Activated naive CD8-positive, alpha-beta T cell treated with anti-CD3 and anti-CD28 coated beads, Interleukin-2, amount 50 U/mL, for 16 hours (primary cell): ENCODE measurements around the gene SMAD7.

Source experiments
- DNase-seq: peaks from one replicate; pipeline ENCODE4 v3.0.0-alpha.2; 2020; ENCODE audit warnings: low read depth, low spot score

The SMAD7 gene

DNA sequence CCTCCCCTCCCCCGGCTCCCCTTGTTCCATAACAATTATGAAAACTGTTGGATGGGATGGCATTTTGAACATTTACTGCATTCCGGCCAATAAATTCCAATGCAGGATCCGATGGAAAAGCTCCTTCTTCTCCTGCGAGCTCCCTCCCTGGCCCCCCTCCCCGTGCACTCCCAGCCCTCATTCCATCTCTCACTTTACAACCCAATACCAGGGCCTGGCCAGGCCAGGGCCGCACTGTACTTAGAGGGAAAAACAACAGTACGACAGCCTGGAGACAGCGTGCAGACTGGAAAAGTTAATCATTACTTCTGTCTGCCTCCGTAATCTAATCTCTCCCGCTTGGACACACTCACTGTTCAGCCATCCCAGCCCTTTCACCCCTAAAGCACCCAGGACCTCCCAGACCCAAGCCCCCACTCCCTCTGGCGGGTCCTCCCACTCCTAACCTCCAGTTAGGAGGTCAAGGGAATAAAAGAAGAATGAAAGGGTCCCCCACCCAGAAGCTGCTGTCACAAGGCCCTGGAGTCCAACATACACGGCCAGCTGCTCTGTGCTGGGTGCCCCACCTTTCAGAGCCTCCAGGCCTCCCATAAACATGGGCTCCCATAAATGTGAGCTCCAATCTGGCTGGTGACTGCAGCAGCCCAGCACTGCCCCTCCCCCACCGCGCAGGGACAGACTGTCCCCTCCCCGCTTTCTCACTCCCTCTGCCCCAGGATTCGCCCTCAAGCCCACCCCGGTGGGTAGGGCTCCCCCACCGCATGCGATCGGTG is 20.6 kb downstream of the SMAD7 start:
- no peak for DNase-seq

DNA sequence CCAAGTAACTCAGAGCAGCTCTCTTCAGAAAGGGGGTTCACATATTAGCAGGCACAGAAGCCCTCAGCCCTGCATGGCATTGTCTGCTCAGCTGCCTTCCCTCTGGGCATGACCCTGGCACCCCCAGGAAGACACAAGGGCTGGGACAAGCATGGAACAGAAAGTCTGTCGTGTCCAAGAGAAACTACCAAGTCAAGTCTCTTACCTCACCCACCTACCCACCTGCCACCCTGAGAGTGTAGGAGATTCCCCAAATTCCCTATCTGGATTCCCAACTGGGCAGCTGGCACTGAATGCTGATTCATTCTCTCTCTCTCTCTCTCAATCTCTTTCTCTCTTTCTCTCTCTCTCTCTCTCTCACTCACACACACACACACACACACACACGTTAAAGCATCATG is 21.6 kb downstream of the SMAD7 start:
- no peak for DNase-seq

DNA sequence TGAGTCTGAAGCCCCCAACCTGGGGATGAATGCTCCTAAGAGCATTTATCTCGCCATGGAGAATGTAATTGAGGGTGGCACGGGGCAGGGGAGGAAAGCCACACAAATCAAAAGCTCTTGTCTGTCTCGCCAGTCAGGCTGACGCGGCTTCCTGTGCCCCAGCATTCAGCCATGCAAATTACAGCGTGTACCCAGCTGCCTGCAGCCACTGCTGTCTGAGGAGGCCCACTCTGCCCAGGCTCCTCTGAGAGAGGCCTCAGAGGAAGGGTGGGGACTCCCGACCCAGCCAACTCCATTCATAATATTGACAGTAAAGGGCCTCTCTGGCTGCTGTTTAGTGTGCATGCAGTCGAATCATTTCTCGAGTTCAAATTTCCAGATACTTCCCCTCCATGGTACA is 22.0 kb downstream of the SMAD7 start:
- no peak for DNase-seq

DNA sequence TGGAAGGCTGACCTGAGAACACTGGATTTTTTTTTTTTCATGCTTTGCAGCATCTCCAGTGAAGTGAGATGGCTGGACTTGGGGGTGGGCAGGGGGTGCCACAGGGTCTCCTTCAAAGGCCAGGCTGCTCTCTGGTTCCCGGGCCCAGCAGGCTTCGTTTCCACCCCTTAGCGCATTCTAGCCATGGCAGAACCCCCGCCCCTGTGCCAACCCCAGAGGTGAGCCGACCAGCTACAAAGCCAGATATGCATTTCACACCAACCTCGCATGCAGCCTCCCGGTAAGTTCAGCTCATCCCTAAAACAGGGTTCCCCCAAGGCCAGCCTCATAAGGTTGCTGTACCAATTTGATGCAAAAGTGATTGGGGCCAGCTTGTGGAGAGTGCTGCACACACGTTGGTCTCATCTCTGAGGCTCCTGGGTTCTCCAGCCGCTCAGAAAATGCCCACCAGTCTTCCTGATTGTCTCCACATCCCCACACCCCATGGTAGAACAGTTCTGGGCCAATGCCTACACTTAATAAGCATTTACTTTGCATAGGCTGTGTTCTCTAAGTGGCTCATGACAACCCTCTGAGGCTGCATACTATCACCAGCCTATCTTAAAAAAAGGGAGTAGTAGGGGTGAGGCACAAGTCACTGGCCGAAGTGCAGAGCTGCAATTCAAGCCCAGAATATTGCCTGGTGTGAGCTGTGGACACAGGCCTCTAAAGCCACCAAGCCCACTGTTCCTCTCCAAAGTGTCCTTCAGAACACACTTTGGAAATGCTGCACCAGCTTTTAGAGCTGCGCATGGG is 23.3 kb downstream of the SMAD7 start:
- no peak for DNase-seq

DNA sequence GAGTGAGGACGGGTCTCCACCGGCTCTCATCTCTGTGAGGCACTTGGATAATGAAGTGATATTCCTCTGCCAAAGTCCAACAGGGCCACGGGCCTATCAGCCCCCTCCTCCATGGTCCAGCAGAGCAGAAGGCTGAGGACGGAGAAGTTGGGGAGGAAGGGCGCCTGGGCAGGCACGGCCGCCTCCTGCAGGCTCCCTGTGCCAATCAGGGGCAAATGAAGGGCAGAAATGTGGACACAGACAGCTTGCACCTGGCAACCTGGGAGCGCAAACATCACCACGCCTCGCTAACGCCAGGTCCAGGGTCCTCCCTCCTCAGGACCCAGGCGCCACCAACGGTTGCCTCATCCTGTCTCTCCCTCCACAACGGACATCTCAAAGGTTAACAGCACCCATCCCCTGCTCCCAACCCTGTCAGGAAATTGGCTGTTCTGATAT is 24.3 kb downstream of the SMAD7 start:
- no peak for DNase-seq

DNA sequence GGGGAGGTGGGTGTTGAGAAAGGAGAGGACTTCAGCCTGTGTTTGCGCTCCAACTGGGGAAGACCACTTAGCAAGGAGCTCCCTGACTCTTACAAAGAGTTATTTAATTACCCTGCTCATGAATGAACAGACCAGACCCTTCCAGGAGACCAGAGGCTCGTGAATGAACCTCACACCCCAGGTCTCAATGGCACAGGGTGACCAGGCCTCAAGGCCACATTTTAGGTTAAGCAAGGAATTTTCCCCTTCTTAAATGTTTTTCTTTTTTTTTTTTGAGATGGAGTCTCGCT is 25.3 kb downstream of the SMAD7 start:
- DNase-seq: no peak

DNA sequence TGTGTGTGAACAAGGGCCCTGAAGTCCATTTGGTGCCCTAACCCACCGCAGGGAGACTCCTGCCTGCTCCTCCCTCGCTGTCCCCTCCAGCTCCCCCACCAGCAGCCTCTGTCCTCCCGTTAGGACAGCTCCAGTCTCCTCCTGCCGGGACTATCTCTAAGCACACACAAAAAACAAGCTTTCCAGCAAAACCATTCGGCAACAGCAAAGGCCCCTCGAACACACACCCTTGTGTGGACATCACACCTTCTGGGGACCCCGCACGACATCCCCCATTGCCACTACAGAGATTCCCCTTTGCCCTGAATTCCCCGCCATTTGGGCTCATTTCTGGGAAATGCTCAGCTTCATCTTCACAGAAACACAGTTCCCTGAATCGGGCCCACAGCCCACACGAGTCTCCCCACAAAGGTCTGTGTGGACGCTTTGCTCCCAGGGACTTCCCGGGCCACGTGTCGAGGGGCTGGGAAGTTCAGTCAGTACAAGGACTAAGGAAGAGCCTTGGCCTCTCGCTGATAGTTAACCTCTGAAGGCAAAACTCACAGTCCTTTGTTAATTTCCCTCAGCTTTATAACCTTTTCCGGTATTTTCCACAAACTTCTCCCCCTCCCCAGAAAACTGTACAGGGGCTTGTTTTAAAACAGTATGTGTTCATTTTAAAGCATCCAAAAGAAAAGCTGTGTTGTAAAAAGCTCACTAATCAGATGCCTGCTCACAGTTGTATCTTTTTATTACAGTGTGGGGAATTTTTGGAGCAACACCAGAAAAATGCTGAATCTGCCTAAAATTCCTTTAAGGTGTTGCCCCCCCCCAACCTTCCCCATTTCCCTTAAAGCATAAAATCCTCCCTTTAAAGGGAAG is 25.9 kb downstream of the SMAD7 start:
- DNase-seq: no peak

DNA sequence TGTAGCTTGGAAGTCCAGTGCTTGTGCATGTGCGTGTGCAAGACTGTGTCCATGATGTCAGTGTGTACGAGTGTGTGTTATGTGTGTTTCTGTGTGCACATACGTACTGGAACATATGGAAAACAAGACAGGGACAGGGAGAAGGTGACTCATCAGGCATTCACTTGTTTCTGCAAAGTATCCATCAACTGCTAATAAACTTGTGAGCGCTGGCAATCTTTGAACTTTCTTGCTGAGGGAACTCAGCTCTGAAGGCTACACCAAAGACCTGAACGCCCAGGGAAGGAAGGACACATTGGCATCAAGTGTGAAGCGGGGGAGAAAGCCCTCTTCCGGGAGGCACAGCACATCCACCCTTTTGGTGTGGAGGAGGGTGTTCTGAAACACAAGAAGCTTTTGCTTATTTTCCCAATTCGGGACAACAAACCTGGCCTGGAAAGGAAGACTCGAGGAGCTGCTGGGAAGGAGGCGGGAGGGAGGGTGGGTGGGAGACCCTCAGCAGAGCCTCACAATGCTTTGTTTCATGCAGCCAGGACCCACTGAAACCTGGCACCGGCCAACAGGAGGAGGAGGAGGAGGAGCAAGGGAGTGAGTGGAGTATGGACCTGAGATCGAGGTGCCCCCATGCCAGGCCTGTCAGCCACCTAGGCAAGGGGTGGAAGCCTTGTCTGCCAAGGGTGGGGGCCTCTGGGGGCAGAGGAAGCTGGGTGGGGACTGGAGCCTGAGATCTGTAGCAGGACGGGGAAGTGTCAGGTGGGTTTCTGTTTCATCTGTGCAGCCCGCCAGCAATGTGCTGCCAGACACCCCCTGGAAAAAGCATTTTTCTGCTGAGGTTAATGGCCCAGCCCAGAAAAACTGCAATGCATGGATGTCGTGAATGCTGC is 26.8 kb downstream of the SMAD7 start:
- no peak for DNase-seq

DNA sequence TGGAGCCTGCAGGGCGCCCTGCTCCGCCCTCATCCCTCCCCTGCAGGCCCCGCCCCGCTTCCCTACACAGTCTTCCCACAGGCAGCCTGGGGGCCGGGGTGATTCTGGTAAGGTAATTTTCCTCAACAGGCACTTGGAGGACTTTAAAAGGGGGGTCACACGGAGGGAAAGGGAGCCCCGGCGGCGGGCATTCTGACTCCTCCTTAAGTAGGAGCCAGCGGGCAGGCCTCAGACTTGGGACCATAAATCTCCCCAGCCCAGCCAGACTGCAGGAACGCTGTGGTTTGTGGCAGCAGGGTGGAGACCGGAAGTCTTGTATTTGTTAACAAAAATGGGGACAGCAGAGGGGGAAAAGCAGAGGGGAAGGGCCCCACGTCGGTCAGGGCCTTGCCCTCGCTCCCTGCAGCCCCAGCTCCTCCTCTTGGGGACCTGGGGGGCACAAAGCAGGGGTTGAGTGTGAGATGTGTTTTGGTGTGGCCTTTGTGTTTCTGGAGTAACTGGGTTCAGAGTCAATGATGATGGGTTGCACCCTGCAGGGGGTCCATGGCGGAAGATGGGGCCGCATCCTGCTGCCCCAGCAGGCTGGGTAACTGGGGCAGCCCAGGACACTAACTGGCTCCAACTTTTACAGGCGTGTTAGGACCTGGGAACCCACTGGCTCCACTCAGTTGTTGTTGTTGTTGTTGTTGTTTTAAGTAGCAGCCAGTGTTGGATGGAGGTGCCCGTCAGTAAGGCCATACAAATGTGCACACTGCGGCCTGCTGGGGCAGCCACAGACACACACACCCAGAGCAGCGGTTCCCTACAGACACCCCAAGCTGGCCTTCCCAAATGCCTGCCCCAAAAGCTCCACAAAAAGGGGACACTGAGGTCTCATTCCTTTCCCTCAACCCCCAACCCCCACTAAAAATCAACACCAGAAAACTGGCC is 27.7 kb downstream of the SMAD7 start:
- DNase-seq: no peak

DNA sequence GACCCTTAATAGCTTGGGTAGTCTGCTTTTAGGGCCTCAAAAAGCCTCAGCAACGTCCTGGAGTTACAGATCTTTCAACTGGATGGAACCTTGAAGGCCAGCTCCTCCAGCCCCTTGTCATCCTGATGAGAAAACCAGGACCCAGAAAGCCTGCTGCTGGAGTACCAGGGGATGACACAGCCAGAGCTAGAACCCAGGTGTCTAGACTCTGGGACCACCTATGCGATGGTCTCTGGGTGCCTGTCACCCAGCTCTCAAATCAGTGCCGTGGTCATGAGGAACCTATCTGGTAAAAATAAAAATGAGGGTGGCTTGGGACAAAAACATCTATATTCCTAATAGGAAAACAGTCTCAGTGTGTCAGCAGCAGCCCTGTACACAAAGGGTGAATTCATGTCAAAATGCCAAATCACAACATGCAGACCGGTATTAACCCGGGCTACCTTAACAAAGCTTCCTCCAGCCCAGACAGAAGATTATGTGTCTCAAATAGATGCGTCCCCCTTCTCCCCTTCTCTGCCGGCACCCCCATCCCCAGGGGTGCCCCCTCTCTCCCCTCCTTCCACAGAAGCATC is 28.5 kb downstream of the SMAD7 start:
- DNase-seq: no peak

DNA sequence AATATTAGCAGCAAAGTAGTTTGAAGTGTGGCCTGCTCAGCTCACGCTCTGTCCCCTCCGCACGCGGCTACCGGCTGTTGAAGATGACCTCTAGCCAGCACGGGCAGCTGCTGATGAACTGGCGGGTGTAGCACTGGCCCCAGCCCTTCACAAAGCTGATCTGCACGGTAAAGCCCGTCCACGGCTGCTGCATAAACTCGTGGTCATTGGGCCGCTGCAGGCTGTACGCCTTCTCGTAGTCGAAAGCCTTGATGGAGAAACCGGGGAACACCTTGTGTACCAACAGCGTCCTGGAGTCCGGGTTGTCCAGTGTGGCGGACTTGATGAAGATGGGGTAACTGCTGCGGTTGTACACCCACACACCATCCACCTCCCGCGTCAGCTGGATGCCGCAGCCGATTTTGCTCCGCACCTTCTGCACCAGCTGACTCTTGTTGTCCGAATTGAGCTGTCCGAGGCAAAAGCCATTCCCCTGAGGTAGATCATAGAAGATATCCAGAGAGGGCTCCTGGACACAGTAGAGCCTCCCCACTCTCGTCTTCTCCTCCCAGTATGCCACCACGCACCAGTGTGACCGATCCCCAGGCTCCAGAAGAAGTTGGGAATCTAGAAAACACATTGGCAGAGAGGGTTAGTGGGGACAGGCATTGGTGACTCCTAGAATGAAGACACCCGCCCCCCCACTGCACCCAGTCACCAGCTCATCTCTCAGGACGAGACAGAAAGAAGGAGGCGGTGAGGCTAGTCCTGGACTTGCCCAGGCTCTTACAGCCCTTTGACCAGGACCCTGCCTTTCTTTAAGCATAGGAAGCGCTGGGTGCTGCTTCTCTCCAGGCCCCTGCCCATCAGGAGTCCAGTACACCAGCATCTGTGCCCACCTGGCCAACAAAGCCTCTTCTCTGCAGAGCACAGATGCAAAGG is 29.2 kb downstream of the SMAD7 start:
- no peak for DNase-seq

DNA sequence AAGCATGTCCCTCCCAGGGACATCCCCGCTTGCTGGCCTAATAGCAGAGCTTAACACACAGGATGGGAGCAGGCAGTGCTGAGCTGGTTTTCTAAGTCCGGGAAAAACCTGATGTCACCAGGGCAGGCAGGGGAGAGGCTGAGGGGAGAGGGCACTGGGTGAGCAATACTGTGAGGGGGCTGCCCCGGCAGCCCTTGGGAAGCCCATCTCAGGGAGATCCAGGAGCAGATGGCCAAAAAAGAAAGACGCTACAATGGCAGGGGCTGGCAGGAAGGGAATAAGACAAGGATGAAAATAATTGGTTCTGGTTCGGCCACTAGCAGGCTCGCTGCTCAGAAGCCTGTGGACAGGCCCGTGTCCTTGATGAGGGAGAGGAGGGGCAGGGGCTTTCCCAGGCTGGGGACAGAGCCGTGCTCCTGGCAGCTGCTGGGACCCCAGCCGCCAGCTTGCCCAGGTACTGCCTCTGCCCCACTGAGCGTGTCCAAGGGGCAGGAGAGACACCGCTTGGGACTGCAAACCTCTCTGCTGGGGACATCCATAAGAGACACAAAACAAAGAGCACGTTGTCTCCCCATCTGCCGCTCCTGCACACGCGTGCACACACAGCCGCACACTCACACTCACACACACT is 30.2 kb downstream of the SMAD7 start:
- no peak for DNase-seq

DNA sequence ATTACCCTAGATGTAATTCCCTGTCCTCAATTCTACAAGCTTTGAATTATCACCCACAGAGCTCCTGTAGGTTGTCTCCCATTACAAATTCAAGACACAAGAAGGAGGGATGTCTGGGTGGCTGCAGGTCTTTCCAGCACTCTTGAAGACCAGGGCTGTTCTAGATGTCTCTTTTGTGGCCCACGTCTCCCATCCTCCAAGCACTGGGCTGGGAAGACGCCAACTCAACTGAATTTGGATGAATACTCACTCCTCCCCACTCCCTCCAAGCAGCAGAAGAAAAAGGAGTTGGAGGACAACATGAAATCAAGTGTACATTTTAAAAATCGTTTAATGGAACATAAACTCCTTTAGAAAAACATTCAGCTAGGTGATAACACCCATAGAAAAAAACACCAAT is 31.2 kb downstream of the SMAD7 start:
- DNase-seq: no peak

DNA sequence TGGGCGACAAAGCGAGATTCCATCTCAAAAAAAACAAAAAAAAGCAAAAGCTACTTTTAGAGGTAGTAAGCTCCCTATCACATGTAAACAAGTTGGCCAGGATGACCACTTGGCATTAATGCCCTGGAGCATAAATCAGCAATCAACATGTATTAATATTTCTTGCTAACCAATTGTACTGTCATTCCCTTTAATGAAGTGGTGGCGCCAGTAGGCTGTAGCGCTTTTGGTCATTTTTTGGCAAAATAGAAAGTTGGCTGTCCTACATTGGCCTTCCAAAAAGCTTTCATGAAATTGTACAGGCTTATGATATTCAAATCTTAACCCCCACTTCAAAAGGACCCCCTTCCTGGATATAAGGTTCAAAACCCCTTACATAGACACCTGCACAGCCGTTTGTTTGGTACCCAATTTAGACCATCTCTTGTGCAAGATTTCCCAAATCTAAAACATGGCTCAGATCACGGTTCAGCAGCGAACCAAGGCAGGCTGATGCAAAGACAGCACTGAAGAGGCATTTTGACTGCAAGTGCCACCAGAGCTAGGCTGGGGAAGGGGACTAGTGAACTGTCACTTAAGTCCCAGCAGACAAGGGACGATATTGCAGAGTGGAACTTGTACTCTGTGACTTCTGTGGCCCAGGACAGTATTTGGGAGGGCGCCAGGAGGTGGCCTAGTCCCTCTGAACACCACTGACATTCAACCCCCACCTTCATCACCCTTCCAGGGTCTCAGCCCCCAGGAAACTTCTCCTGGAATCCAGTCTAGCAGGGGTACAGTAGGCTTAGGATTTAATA is 31.9 kb downstream of the SMAD7 start:
- DNase-seq: no peak

DNA sequence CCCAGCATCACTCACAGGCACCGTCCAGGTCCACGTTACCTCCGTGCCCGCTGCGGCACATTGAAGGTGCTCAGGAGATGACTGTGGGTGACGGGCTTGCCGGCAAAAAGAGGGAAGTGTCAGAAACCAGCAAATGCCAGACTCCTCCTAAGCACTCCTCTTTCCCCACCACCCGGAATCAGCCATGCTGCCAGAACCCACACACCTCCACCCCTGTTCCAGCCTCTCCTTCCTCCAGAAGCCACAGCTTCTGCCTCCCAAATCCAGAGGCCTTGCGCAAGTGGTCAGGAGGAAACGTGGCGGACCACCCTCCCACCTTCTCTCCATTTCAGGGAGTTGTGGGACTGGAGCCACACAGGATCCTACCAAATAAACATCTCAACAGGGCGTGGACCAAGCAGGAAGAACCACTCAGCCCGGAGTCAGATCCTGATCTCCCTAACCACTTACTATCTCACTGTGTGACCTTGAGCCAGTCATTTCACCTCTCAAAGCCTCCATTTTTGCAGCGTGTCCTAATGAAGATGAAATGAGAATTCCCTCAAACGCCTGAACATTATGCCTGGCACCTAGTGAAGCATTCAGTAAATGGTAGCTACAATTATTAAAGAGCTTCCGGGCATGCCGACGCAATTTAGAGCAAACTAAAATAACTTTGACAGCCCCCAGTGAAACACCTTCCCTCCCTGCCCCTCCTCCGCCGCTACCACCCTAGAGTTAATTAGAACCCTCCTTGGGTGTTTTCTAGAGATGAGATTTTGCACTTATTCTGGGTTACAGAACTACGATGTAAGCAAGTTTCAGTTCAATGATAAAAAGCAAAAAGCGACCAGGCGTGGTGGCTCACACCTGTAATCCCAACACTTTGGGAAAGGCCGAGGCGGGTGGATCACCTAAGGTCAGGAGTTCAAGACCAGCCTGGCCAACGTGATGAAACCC is 32.9 kb downstream of the SMAD7 start:
- no peak for DNase-seq

DNA sequence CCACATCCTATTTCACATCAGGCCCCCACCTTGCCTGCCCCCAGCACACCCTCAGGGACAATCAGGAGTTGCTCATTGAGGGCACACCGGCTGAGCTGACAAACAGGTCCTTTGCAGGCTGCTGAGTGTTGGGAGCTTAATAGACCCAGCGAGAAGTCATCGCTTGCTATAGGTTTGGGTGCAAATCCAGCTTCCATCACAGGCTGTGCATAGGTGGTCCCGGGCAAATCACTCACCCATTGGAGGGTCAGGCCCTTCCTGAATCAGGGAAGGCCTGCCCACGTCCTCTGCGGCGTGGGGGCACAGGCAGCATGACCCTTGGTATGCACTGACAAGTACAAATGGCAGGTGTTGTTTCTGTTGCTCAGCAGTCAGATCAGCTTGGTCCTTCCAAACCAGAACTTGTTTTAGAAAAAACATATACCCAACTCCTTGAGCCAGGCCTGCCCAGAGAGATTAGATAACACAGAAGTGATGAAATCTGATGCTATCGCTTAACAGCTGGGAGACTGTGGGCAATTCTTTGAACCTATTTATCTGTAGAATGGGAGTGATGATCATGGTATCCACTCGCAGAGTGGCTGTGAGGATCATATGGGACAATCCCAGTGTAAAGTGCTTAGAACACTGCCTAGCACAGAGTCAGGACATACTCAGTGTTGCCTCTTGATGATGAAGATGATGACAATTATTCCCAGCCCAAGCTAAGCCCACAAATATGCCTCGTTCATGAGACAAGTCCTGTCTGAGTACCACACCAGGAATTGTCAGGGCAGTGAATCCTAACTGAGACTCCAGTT is 34.9 kb downstream of the SMAD7 start:
- no peak for DNase-seq
